ENCODE measurements around the gene C11orf52.

- no peak for TF ChIP-seq CTCF (IDR thresholded peaks at IDR 0.05)
- no peak for TF ChIP-seq EZH2 (IDR thresholded peaks at IDR 0.05; ENCODE audit: borderline replicate concordance, insufficient read depth, low read depth, low read length, poor library complexity, severe bottlenecking)
These were observed 47.6 kb upstream of the C11orf52 start, which contains the start of gene ALG9 for GRCh38 chr11:111870886-111871692.

Measured in B cell (primary cell).